ENCODE results near the gene PMEPA1.
A peak's percentile ranks its signal among the peaks of the same experiment; 100 is the strongest.

The PMEPA1 gene

GRCh38 chr20:57694481-57694880, 15.3 kb downstream of the PMEPA1 start:
- TF ChIP-seq CTCF (conservative IDR thresholded peaks at IDR 0.05) (no peak), ZFX (IDR thresholded peaks at IDR 0.05) (no peak)
- H3K27ac ChIP-seq = peak overlapping the region; percentile 53

GRCh38 chr20:57693670-57694329, 16.0 kb downstream of the PMEPA1 start:
- no peak; the same call in 1 of the 2 replicates for TF ChIP-seq CTCF (conservative IDR thresholded peaks at IDR 0.05)
- no peak for TF ChIP-seq ZFX (IDR thresholded peaks at IDR 0.05)
- peak overlapping the region; percentile 34; the same call in 1 of the 2 replicates for H3K27ac ChIP-seq

GRCh38 chr20:57693002-57693582, 16.7 kb downstream of the PMEPA1 start:
- peak overlapping the region; percentile 34 for H3K27ac ChIP-seq
- no peak; the same call in 1 of the 2 replicates for TF ChIP-seq CTCF (conservative IDR thresholded peaks at IDR 0.05)
- no peak for TF ChIP-seq ZFX (IDR thresholded peaks at IDR 0.05)

GRCh38 chr20:57692393-57692792, 17.4 kb downstream of the PMEPA1 start:
- H3K27ac ChIP-seq = peak overlapping the region; percentile 34
- TF ChIP-seq ZFX (IDR thresholded peaks at IDR 0.05) = no peak
- no peak for TF ChIP-seq CTCF (conservative IDR thresholded peaks at IDR 0.05)

- H3K27ac ChIP-seq = no peak overlapping the region
- no peak for TF ChIP-seq CTCF (conservative IDR thresholded peaks at IDR 0.05)
These were observed 18.1 kb downstream of the PMEPA1 start for GRCh38 chr20:57691699-57692098.

GRCh38 chr20:57690525-57690924, 19.3 kb downstream of the PMEPA1 start:
- TF ChIP-seq ZFX (IDR thresholded peaks at IDR 0.05) = no peak
- no peak for TF ChIP-seq CTCF (conservative IDR thresholded peaks at IDR 0.05)
- no peak overlapping the region for H3K27ac ChIP-seq

- TF ChIP-seq CTCF (conservative IDR thresholded peaks at IDR 0.05) = no peak
- H3K27ac ChIP-seq = no peak overlapping the region
These were observed 19.9 kb downstream of the PMEPA1 start for GRCh38 chr20:57689745-57690481.
